Measurements from ENCODE around the gene CPNE1.
"Not testable (repeated sequence)": the region's sequence is repeated elsewhere in the genome, so short reads cannot be mapped to it uniquely, and the experiment has no call there.

The CPNE1 gene

DNA sequence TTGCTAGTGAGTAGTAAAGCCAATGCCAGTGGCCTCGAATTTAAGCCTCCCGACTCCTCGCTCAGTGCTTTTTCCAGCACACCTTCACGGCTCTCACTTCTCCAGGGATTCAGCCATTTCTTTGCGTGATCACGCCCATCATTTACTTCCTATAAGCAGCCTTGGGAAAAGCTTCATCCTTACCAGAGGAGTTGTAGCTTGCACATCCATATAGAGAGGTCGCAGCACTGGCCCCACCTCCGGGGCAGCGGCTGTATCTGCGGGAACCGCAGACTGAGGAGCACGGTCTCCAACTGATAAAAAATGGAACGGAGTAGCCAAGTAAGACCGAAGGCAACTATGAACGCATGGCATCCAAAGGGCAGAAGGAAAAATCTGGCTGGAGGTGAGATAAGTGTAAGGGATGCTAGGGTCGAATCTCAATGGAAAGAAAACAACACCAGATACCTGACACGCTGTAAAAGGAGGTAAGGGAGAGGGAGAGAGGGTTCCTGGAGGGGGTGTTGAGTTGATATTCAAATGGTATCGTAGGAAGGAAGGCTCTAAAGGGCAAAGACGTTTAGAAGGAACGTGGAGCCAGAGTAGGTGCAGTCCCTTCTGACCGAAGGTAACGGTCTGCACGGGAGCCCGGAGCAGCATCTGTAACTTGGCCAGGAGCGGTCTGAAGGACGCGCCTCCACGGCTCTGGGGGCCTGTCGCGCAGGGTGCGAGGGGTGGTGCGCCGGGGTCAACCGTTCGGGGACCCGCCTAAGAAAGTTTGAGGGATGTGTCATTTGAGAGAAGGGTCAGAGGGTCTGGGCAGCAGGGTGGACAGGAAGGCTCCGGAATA lies 33.8 kb upstream of the CPNE1 start:
- no peak for DNase-seq (ENCODE audit: low read depth)

DNA sequence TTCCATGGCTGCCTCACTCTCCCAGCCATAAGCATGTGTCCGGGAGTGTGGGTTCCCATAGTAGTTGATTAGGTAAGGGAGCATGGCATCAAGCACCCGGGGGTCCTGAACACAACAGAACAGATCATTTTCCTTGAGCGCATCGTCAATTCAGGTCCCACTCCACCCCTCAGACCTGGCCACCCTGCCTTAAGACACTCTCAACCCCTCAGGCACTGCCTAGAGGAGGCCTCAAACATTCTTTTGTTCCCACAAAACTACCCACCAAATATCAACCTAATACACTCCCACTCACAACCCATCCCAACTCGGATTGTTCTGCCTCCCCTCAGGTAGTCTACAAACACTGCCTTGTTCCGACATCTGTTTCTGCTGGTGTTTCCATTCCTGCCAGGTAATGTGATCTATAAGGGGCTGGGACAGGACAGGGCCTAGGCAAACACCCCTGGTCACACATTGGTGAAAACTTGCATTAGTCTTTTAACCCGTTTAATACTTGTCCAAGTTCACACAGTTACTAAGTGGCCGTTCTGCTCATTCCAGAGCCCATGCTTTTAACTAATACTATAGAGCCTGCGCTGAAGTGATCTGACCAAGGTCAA lies 33.1 kb upstream of the CPNE1 start:
- no peak for DNase-seq (ENCODE audit: low read depth)

DNA sequence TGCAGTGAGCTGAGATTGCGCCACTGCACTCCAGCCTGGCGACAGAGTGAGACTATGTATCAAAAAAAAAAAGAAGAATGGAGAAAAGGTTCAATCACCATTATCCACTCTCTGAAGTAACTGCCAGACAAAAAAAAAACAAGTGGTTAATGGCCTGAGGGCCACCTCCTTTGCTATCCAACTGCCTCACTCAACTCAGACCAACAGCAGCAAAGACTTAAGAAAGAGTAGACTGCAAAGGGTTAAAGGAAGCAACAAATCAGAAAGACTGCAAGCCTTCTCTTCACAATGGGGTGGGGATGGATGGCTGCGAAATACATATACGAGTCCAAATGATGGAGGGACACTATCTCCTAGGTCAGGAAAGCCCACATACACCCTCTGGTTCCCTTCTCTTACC lies 31.3 kb upstream of the CPNE1 start:
- DNase-seq (ENCODE audit: low read depth) = no peak

GRCh38 chr20:35695245-35695749 lies 30.6 kb upstream of the CPNE1 start:
- DNase-seq (ENCODE audit: low read depth) = no peak

DNA sequence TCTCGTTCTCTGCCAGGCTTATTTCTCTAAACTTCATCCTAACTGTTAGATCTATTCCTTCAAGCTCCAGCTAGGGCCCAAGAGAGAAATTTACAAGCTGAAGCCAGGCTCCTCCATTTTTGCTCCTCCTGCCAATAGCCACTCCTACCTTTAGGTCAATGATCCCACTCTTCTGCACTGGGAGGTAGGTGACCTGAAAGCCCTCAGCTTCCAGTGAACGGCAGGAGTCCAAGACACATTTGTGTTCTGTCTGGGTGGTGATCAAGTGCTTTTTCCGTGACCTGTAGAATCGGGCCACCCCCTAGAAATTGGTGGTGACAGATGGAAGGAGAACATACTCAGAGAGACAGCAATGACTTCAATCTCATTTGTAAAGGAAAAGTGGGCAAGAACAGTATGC lies 25.6 kb upstream of the CPNE1 start:
- no peak for DNase-seq (ENCODE audit: low read depth)

DNA sequence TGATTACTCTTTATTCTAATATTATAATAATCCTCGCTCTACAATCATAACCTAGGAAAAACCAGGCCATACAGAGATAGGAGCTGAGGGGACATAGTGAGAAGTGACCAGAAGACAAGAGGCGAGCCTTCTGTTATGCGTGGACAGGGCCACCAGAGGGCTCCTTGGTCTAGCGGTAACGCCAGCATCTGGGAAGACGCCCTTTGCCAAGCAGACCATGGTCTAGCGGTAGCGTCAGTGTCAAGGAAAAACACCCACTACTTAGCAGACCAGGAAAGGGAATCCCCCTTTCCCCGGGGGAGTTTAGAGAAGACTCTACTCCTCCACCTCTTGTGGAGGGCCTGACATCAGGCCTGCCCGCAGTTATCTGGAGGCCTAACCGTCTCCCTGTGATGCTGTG lies 22.2 kb upstream of the CPNE1 start:
- not testable (repeated sequence) for DNase-seq (ENCODE audit: low read depth)

DNA sequence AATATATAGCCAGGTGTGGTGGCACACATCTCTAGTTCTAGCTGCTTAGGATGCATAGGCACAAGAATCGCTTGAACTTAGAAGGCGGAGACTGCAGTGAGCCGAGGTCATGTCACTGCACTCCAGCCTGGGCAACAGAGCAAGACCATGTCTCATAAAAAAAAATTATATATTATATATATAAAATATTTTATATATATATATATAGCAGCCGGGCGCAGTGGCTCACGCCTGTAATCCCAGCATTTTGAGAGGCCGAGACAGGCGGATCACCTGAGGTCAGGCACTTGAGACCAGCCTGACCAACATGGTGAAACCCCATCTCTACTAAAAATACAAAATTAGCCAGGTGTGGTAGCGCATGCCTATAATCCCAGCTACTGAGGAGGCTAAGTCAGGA lies 20.7 kb upstream of the CPNE1 start:
- DNase-seq (ENCODE audit: low read depth) = not testable (repeated sequence)

- DNase-seq (ENCODE audit: low read depth) = no peak
Observed at GRCh38 chr20:35681960-35682359, 17.3 kb upstream of the CPNE1 start.

- no peak for DNase-seq (ENCODE audit: low read depth)
Observed at GRCh38 chr20:35680452-35681183, 15.9 kb upstream of the CPNE1 start.

- DNase-seq (ENCODE audit: low read depth) = no peak
Observed at GRCh38 chr20:35674921-35675320, 10.2 kb upstream of the CPNE1 start.

GRCh38 chr20:35673884-35674283 lies 9.2 kb upstream of the CPNE1 start:
- DNase-seq (ENCODE audit: low read depth) = no peak

- DNase-seq (ENCODE audit: low read depth) = no peak
Observed at GRCh38 chr20:35669681-35670080, 5.0 kb upstream of the CPNE1 start.

DNA sequence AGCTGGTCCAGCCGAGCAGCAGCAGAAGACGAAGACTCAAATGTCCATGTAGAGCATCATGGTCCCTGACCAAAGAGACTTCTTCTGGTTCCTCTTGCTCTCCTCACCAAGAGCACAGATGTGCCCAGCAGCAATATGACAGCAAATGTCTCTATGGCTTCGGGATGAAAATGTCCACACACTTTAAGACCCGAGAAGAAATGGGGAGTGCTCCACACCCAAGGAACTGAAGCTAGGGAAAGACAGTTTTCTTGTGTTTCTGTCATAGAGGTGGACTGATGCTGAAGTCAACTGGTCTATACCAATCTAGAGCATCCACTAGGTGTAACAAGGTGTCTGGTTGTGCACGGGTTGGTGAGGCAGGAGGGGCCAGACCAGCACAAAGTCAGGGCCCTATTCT lies 4.5 kb upstream of the CPNE1 start:
- no peak for DNase-seq (ENCODE audit: low read depth)

DNA sequence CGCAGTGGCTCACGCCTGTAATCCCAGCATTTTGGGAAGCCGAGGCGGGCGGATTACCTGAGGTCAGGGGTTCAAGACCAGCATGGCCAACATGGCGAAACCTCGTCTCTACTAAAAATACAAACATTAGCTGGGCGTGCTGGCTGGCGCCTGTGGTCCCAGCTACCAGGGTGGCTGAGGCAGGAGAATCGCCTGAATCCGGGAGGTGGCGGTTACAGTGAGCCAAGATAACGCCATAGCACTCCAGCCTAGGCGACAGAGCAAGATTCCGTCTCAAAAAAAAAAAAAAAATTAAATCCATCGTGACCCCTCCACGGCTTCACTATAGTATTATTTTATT lies 1.2 kb upstream of the CPNE1 start:
- DNase-seq (ENCODE audit: low read depth) = no peak

- DNase-seq (ENCODE audit: low read depth) = no peak
Observed at GRCh38 chr20:35663516-35664465, 909 bp downstream of the CPNE1 start.

- DNase-seq (ENCODE audit: low read depth) = no peak
Observed at GRCh38 chr20:35662551-35662950, 2.1 kb downstream of the CPNE1 start.

DNA sequence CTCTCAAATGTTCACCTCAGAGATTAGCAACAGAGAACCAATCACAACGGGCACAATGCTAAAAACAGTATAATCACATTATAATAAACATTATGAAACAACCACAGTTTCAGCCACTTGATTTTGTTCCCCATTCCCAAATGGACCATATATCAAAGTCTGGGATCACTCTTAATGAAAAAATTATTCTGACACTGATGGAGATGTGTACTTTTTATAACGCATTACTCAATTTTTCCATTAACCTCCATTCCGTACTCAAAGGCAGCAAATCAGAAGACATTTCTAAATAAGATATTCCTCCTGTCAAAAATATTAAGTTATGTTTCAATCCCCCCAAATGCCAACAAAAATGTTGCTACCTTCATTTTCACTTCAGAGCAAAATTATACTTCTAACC lies 2.8 kb downstream of the CPNE1 start:
- no peak for DNase-seq (ENCODE audit: low read depth)

GRCh38 chr20:35661053-35661452 lies 3.6 kb downstream of the CPNE1 start:
- DNase-seq (ENCODE audit: low read depth) = no peak

GRCh38 chr20:35660122-35660937 lies 4.4 kb downstream of the CPNE1 start:
- DNase-seq (ENCODE audit: low read depth) = no peak

GRCh38 chr20:35657271-35657670 lies 7.4 kb downstream of the CPNE1 start:
- DNase-seq (ENCODE audit: low read depth) = no peak

DNA sequence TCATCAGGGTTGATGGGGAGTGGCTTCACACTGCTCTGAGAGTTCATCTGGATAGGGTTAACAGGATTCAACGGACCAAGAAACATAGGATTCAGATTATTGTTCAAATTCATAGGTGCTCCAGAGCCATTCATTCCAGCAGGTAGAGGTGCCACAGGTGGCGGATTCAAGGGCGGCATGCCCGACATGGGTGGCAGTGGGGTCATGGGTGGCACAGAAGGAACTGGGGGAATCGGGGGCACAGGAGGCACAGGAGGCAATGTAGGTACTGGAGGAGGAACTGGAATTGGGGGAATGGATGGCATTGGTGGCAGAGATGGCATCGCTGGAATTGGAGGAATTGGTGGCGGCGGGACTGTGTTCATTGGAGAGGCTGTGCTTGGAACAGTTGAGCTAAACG lies 10.3 kb downstream of the CPNE1 start:
- no peak for DNase-seq (ENCODE audit: low read depth)
